ENCODE measurements around the gene FBXL20. TPM values are rescaled to one million over a fixed set of nuclear protein-coding genes. Genes with fewer than 3 reads are reported as not detected.

FBXL20 gene
- total RNA-seq, 1 experiment from 2014 or later, result 9.7 TPM

DNA sequence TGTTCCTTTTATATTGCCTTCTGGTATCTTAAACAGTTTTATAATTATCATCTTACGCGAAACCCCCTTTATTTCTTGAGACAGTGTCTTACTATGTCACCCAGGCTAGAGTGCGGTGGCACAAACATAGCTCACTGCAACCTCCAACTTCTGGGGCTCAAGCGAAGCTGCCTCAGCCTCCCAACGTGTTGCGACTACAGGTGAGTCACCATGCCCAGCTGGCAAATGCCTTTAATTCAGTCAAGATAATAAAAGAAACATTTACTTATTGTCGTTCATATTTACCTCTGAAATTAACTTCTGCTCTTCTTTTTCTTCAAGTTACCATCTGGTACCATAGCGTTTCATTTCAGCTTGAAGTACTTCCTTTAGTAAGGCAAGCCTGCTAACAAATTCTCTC, 43.9 kb downstream of the FBXL20 start (continued):
- TF ChIP-seq, protein P1, sequence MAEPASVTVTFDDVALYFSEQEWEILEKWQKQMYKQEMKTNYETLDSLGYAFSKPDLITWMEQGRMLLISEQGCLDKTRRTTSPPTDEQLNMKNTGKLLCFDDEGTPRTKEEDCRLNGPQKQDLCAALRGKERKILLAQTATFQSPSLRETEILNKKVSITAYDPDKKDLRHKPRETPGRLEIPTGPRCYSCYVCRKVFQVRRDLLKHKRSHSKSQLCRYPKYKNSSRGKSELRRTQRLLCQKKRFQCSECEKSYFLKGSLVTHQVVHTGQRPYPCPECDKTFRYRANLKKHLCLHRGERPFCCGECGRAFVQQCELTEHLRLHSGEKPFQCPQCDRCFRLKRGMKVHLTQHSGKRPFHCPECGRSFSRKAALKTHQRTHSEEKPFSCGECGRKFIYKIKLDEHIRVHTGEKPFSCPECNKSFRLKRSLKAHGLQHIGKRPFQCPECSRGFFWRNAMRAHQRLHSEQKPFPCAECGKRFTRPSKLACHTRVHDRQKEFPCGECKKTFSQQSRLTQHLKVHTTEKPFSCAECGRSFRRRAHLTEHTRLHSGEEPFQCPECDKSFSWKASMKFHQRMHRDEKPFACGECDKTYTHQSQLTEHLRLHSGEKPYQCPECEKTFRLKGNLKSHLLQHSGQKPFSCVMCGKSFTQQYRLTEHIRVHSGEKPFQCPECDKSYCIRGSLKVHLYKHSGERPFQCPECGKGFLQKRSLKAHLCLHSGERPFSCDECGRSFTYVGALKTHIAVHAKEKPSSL (CRISPR knock-in tag; conservative IDR thresholded peaks at IDR 0.05), result no peak

DNA sequence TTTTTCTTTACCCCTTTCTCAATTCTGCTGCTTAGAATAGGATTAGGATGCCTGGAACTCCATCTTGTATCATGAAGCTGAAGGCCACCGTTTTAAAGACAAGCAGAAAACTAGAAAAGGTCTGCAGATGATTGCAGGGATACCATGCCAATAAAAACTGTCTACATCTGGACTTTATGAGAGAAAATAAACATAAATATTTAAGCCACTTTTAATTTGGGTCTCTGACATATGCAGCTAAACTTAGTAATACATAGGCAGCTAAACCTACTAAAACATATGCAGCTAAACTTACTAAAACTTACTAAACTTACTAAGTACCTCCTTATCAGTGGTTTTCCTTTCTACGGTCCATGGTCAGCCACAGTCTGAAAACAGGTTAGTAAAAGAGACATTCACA, 48.4 kb downstream of the FBXL20 start:
- Mint-ChIP-seq H3K36me3 (no peaks in the 10 kb centered on the region), H3K27ac (no peak overlapping the region; the same call in 1 of the 2 replicates), H3K27me3 (ENCODE audit: low read depth) (no peaks in the 10 kb centered on the region; the same call in 1 of the 2 replicates), H3K9me3 (no peaks in the 10 kb centered on the region), H3K4me1 (peaks cover 1% of the 10 kb centered on the region; the same call in 1 of the 2 replicates), H3K4me3 (no peak overlapping the region)
- ChIA-PET POLR2A (no interaction called here), CTCF (interaction anchor here (0.6 to 2.2 kb wide), 10 partner anchors 9 to 370 kb away, joined by 3 to 14 read pairs (median 6); partner anchors contain the start of gene STAC2)
- no peak for DNase-seq (ENCODE audit: low spot score)
- TF ChIP-seq, protein P2, sequence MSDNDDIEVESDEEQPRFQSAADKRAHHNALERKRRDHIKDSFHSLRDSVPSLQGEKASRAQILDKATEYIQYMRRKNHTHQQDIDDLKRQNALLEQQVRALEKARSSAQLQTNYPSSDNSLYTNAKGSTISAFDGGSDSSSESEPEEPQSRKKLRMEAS (CRISPR knock-in tag; IDR thresholded peaks at IDR 0.05), result no peak
- TF ChIP-seq TCF7 (CRISPR knock-in tag; IDR thresholded peaks at IDR 0.05; ENCODE audit: low read depth) (no peak), ZNF416 (CRISPR knock-in tag; IDR thresholded peaks at IDR 0.05) (no peak), ZNF138 (CRISPR knock-in tag; conservative IDR thresholded peaks at IDR 0.05) (no peak), ZNF232 (CRISPR knock-in tag; IDR thresholded peaks at IDR 0.05) (no peak), SP1 (CRISPR knock-in tag; conservative IDR thresholded peaks at IDR 0.05) (no peak)
- TF ChIP-seq, protein P3, sequence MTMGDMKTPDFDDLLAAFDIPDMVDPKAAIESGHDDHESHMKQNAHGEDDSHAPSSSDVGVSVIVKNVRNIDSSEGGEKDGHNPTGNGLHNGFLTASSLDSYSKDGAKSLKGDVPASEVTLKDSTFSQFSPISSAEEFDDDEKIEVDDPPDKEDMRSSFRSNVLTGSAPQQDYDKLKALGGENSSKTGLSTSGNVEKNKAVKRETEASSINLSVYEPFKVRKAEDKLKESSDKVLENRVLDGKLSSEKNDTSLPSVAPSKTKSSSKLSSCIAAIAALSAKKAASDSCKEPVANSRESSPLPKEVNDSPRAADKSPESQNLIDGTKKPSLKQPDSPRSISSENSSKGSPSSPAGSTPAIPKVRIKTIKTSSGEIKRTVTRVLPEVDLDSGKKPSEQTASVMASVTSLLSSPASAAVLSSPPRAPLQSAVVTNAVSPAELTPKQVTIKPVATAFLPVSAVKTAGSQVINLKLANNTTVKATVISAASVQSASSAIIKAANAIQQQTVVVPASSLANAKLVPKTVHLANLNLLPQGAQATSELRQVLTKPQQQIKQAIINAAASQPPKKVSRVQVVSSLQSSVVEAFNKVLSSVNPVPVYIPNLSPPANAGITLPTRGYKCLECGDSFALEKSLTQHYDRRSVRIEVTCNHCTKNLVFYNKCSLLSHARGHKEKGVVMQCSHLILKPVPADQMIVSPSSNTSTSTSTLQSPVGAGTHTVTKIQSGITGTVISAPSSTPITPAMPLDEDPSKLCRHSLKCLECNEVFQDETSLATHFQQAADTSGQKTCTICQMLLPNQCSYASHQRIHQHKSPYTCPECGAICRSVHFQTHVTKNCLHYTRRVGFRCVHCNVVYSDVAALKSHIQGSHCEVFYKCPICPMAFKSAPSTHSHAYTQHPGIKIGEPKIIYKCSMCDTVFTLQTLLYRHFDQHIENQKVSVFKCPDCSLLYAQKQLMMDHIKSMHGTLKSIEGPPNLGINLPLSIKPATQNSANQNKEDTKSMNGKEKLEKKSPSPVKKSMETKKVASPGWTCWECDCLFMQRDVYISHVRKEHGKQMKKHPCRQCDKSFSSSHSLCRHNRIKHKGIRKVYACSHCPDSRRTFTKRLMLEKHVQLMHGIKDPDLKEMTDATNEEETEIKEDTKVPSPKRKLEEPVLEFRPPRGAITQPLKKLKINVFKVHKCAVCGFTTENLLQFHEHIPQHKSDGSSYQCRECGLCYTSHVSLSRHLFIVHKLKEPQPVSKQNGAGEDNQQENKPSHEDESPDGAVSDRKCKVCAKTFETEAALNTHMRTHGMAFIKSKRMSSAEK (CRISPR knock-in tag; IDR thresholded peaks at IDR 0.05; ENCODE audit: borderline replicate concordance), result no peak
- TF ChIP-seq, protein P4, sequence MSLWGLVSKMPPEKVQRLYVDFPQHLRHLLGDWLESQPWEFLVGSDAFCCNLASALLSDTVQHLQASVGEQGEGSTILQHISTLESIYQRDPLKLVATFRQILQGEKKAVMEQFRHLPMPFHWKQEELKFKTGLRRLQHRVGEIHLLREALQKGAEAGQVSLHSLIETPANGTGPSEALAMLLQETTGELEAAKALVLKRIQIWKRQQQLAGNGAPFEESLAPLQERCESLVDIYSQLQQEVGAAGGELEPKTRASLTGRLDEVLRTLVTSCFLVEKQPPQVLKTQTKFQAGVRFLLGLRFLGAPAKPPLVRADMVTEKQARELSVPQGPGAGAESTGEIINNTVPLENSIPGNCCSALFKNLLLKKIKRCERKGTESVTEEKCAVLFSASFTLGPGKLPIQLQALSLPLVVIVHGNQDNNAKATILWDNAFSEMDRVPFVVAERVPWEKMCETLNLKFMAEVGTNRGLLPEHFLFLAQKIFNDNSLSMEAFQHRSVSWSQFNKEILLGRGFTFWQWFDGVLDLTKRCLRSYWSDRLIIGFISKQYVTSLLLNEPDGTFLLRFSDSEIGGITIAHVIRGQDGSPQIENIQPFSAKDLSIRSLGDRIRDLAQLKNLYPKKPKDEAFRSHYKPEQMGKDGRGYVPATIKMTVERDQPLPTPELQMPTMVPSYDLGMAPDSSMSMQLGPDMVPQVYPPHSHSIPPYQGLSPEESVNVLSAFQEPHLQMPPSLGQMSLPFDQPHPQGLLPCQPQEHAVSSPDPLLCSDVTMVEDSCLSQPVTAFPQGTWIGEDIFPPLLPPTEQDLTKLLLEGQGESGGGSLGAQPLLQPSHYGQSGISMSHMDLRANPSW (CRISPR knock-in tag; conservative IDR thresholded peaks at IDR 0.05; ENCODE audit: low read depth), result no peak
- ATAC-seq, result no peak

DNA sequence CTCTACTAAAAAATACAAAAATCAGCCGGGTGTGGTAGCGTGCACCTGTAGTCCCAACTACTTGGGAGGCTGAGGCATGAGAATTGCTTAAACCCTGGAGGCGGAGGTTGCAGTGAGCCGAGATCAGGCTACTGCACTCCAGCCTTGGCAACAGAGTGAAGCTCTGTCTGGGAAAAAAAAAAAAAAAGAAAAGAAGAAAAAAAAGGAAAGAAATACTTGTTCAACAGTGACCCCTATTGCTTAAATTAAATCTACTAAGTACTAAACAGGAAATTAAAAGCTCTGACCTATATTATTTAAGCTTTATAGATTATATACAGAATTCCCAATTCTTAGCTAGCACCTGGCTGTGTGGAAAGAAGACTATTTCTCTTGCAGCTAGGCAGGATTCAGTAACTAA, 48.9 kb downstream of the FBXL20 start:
- ATAC-seq (no peak), DNase-seq (ENCODE audit: low spot score) (no peak)
- Mint-ChIP-seq H3K27ac (no peak overlapping the region; the same call in 1 of the 2 replicates), H3K36me3 (no peaks in the 10 kb centered on the region), H3K4me3 (no peak overlapping the region), H3K9me3 (no peaks in the 10 kb centered on the region), H3K27me3 (ENCODE audit: low read depth) (no peaks in the 10 kb centered on the region; the same call in 1 of the 2 replicates), H3K4me1 (no peaks in the 10 kb centered on the region)
- ChIA-PET CTCF (interaction anchor here (0.6 to 2.2 kb wide), 18 partner anchors 8 to 370 kb away, joined by 3 to 14 read pairs (median 4); partner anchors contain the start of gene STAC2), POLR2A (no interaction called here)
- TF ChIP-seq, protein P5, sequence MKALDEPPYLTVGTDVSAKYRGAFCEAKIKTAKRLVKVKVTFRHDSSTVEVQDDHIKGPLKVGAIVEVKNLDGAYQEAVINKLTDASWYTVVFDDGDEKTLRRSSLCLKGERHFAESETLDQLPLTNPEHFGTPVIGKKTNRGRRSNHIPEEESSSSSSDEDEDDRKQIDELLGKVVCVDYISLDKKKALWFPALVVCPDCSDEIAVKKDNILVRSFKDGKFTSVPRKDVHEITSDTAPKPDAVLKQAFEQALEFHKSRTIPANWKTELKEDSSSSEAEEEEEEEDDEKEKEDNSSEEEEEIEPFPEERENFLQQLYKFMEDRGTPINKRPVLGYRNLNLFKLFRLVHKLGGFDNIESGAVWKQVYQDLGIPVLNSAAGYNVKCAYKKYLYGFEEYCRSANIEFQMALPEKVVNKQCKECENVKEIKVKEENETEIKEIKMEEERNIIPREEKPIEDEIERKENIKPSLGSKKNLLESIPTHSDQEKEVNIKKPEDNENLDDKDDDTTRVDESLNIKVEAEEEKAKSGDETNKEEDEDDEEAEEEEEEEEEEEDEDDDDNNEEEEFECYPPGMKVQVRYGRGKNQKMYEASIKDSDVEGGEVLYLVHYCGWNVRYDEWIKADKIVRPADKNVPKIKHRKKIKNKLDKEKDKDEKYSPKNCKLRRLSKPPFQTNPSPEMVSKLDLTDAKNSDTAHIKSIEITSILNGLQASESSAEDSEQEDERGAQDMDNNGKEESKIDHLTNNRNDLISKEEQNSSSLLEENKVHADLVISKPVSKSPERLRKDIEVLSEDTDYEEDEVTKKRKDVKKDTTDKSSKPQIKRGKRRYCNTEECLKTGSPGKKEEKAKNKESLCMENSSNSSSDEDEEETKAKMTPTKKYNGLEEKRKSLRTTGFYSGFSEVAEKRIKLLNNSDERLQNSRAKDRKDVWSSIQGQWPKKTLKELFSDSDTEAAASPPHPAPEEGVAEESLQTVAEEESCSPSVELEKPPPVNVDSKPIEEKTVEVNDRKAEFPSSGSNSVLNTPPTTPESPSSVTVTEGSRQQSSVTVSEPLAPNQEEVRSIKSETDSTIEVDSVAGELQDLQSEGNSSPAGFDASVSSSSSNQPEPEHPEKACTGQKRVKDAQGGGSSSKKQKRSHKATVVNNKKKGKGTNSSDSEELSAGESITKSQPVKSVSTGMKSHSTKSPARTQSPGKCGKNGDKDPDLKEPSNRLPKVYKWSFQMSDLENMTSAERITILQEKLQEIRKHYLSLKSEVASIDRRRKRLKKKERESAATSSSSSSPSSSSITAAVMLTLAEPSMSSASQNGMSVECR (CRISPR knock-in tag; IDR thresholded peaks at IDR 0.05; ENCODE audit: borderline replicate concordance), result no peak
- no peak for TF ChIP-seq ZNF396 (CRISPR knock-in tag; IDR thresholded peaks at IDR 0.05; ENCODE audit: borderline replicate concordance)
- no peak for TF ChIP-seq TP53 (CRISPR knock-in tag; IDR thresholded peaks at IDR 0.05)
- TF ChIP-seq, protein P6, sequence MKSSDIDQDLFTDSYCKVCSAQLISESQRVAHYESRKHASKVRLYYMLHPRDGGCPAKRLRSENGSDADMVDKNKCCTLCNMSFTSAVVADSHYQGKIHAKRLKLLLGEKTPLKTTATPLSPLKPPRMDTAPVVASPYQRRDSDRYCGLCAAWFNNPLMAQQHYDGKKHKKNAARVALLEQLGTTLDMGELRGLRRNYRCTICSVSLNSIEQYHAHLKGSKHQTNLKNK (CRISPR knock-in tag; IDR thresholded peaks at IDR 0.05), result no peak
- no peak for TF ChIP-seq JAZF1 (CRISPR knock-in tag; IDR thresholded peaks at IDR 0.05)

Measured in WTC11 (cell line).